HepG2 (cell line): ENCODE results near the gene PLEKHM2. TPM values are rescaled to one million over a fixed set of nuclear protein-coding genes. Genes with fewer than 3 reads are reported as not detected.

Source experiments
- ATAC-seq: fragments of 200-7000 bp; cut with Tn5 transposase; 3 replicates; pipeline ENCODE4 v1.9.1; 2020; ENCODE audit warnings: mild to moderate bottlenecking, moderate library complexity
- BruUV-seq: library from RNA; stranded (reverse); fragments of 400-500 nt; replicated peaks from 2 replicates; lab custom pipeline; 2021; lab: Mats Ljungman, UMichigan
- CTCF ChIA-PET: fragments of 300-600 bp; formaldehyde crosslinking; extraction: SDS; loops from one replicate; lab custom pipeline; 2021; ENCODE audit warnings: low total read pairs, inconsistent platforms, low intra/inter-chr PET ratio; lab: Yijun Ruan, JAX
- POLR2A ChIA-PET: fragments of 350-600 bp; sonication (Branson Sonifier 250); formaldehyde crosslinking; loops from one replicate; lab custom pipeline; 2020; ENCODE audit warnings: antibody characterized with exemption, inconsistent platforms; lab: Yijun Ruan, JAX
- DNase-seq: peaks from one replicate; pipeline ENCODE4 v3.0.0-alpha.2; 2015; ENCODE audit warnings: low spot score
- FAIRE-seq: peaks from 3 replicates; lab custom pipeline; 2011; peaks lifted over from hg19 to GRCh38; lab: Jason Lieb, UNC
- H2AFZ ChIP-seq: one replicate; pipeline ENCODE4 v1.6.1; 2011; ENCODE audit warnings: low read length, inconsistent platforms
- H3K27ac ChIP-seq: fragments of 300-600 bp; 3 replicates; pipeline ENCODE4 v1.8.0; 2011; ENCODE audit warnings: mixed run types, mild to moderate bottlenecking, mixed read lengths, low read length, inconsistent platforms; ENCODE audit not compliant: insufficient read depth; ENCODE audit errors: extremely low read length
- H3K27me3 ChIP-seq, 2 experiments: fragments of 200-600 bp in 1 of 2; 2 replicates in 1 of 2; 3 replicates in 1 of 2; pipeline versions ENCODE4 v1.6.0 to v1.8.0; 2011; ENCODE audit warnings: low read length in 2 of 2, mild to moderate bottlenecking in 2 of 2, moderate library complexity in 2 of 2, inconsistent platforms in 1 of 2; ENCODE audit not compliant: insufficient read depth in 2 of 2, control insufficient read depth in 1 of 2
- H3K36me3 ChIP-seq, 2 experiments: fragments of 200-600 bp in 1 of 2; replicated peaks in 1 of 2; 2 replicates in 1 of 2; 3 replicates in 1 of 2; pipeline versions ENCODE4 v1.5.1 to v1.8.0; 2011; ENCODE audit warnings: low read length in 2 of 2, inconsistent platforms in 1 of 2; ENCODE audit not compliant: insufficient read depth in 2 of 2, control insufficient read depth in 1 of 2
- H3K4me1 ChIP-seq: 2 replicates; pipeline ENCODE4 v1.5.1; 2012; ENCODE audit warnings: low read length, inconsistent platforms; ENCODE audit not compliant: insufficient read depth
- H3K4me2 ChIP-seq: 2 replicates; pipeline ENCODE4 v1.6.0; 2011; ENCODE audit warnings: low read depth, low read length, inconsistent platforms
- H3K4me3 ChIP-seq, 3 experiments: fragments of 200-600 bp in 1 of 3; sonication (generic), shearing (Covaris generic) in 1 of 3; replicated peaks in 1 of 3; 2 replicates each; pipeline ENCODE4 v1.5.1; 2011 to 2016; ENCODE audit warnings: low read length in 3 of 3, inconsistent platforms in 2 of 3, low read depth in 2 of 3, mild to moderate bottlenecking in 2 of 3, control low read depth in 1 of 3, mixed read lengths in 1 of 3; ENCODE audit not compliant: insufficient read depth in 1 of 3
- H3K79me2 ChIP-seq: one replicate; pipeline ENCODE4 v1.6.1; 2011; ENCODE audit warnings: low read length, inconsistent platforms; ENCODE audit not compliant: insufficient read depth
- H3K9ac ChIP-seq: 2 replicates; pipeline ENCODE4 v1.6.0; 2011; ENCODE audit warnings: mild to moderate bottlenecking, low read depth, low read length, inconsistent platforms; ENCODE audit not compliant: insufficient read depth
- H3K9me3 ChIP-seq: 2 replicates; pipeline ENCODE4 v1.5.1; 2012; ENCODE audit warnings: mild to moderate bottlenecking, low read length
- H4K20me1 ChIP-seq: 2 replicates; pipeline ENCODE4 v1.6.0; 2011; ENCODE audit warnings: inconsistent platforms, mild to moderate bottlenecking, low read length, moderate library complexity; ENCODE audit not compliant: insufficient read depth
- FOXA3 ChIP-seq: IDR thresholded peaks from 2 replicates; pipeline ENCODE4 v1.6.1; 2016; ENCODE audit warnings: missing genetic modification reagents, missing compliant biosample characterization
- GMEB2 ChIP-seq: IDR thresholded peaks from 2 replicates; pipeline ENCODE4 v1.6.1; 2016; ENCODE audit warnings: missing biosample characterization, missing genetic modification reagents, low read depth
- HIVEP1 ChIP-seq: sonication (generic); formaldehyde crosslinking; IDR thresholded peaks from 2 replicates; pipeline ENCODE4 v1.4.0; 2020; ENCODE audit warnings: mild to moderate bottlenecking, missing genetic modification reagents
- HNF4A ChIP-seq: sonication (generic); formaldehyde crosslinking; IDR thresholded peaks from 2 replicates; pipeline ENCODE4 v1.4.0; 2020; ENCODE audit warnings: missing genetic modification reagents
- IRX3 ChIP-seq: sonication (generic); formaldehyde crosslinking; IDR thresholded peaks from 2 replicates; pipeline ENCODE4 v1.8.1; 2023; ENCODE audit warnings: mild to moderate bottlenecking, low read depth, missing genetic modification reagents, borderline replicate concordance
- KDM3A ChIP-seq: IDR thresholded peaks from 2 replicates; pipeline ENCODE4 v1.6.1; 2018; ENCODE audit warnings: low read depth, missing compliant biosample characterization
- KDM4B ChIP-seq: sonication (generic); formaldehyde crosslinking; IDR thresholded peaks from 2 replicates; pipeline ENCODE4 v1.4.0; 2020; ENCODE audit warnings: missing genetic modification reagents
- MEIS2 ChIP-seq: sonication (generic); formaldehyde crosslinking; IDR thresholded peaks from 2 replicates; pipeline ENCODE4 v1.9.0; 2021; ENCODE audit warnings: mild to moderate bottlenecking, missing genetic modification reagents
- REL ChIP-seq: sonication (generic); formaldehyde crosslinking; conservative IDR thresholded peaks from 2 replicates; pipeline ENCODE4 v1.8.0; 2022; ENCODE audit warnings: mild to moderate bottlenecking, missing genetic modification reagents, moderate library complexity
- SNAPC4 ChIP-seq: sonication (generic); formaldehyde crosslinking; IDR thresholded peaks from 2 replicates; pipeline ENCODE4 v1.4.0; 2020; ENCODE audit warnings: mild to moderate bottlenecking, missing genetic modification reagents
- SP5 ChIP-seq: IDR thresholded peaks from 2 replicates; pipeline ENCODE4 v1.6.1; 2016; ENCODE audit warnings: low read depth, borderline replicate concordance
- ZFX ChIP-seq: sonication (generic); formaldehyde crosslinking; IDR thresholded peaks from 2 replicates; pipeline ENCODE4 v1.4.0; 2020; ENCODE audit warnings: mild to moderate bottlenecking, low read depth, missing genetic modification reagents, moderate library complexity
- ZNF329 ChIP-seq: sonication (generic); formaldehyde crosslinking; IDR thresholded peaks from 2 replicates; pipeline ENCODE4 v1.9.0; 2021; ENCODE audit warnings: low read depth, mild to moderate bottlenecking, missing genetic modification reagents
- ZNF740 ChIP-seq: sonication (generic); formaldehyde crosslinking; IDR thresholded peaks from 2 replicates; pipeline ENCODE4 v1.4.0; 2020; ENCODE audit warnings: missing genetic modification reagents
- WGBS: methylation state at CpG from one replicate; pipeline ENCODE4 v1.1.6; 2017; ENCODE audit warnings: low lambda C conversion rate; 5-methylcytosine and 5-hydroxymethylcytosine counted together
- in situ Hi-C: cut with HindIII; loops from 2 replicates; pipeline ENCODE4 v1.10.0; 2017; ENCODE audit warnings: low pct_unique_long_range_greater_than_20kb; ENCODE audit not compliant: extremely low pct_ligation_motif_present
- intact Hi-C: fragments of 100-400 bp; cut with micrococcal nuclease; formaldehyde crosslinking; loops from one replicate; pipeline ENCODE4 v1.10.0; 2022; ENCODE audit not compliant: unreplicated experiment
- polyA plus RNA-seq, 8 experiments: library from polyadenylated mRNA; depleted of rRNA in 3 of 8; stranded (reverse) in 7 of 8; unstranded in 1 of 8; fragments of >200 nt; fragmentation: Illumina TruSeq in 4 of 8; extraction: Trizol in 4 of 8; gene quantifications; 2 replicates each; pipeline versions ENCODE4 v1.2.1 to v1.2.3, GENCODE V29; 2011 to 2016; ENCODE audit warnings: low read depth in 4 of 8, missing spikeins in 1 of 8, mixed read lengths in 1 of 8; ENCODE audit not compliant: insufficient read depth in 1 of 8
- total RNA-seq, 5 experiments: library from RNA; depleted of rRNA; stranded (reverse); fragments of >200 nt; fragmentation: Illumina TruSeq; extraction: Trizol; gene quantifications; 2 replicates each; pipeline ENCODE4 v1.2.3, GENCODE V29; 2016; ENCODE audit warnings: low read depth in 1 of 5

PLEKHM2 gene
- total and polyA plus RNA-seq, 2 of the 13 experiments (the other 11 are each of a cell fraction or from before 2014, with no cell fraction given), result 16.5 to 27.3 TPM

GRCh38 chr1:15735304-15736037, 51.4 kb downstream of the PLEKHM2 start (continued):
- TF ChIP-seq IRX3 (CRISPR knock-in tag), result no peak
- TF ChIP-seq KDM4B (CRISPR knock-in tag), result no peak
- TF ChIP-seq ZNF740 (CRISPR knock-in tag), result no peak
- TF ChIP-seq KDM3A (CRISPR knock-in tag), result no peak
- TF ChIP-seq REL (CRISPR knock-in tag), result no peak

- no peaks in the 10 kb centered on the region for H3K79me2 ChIP-seq
- DNase-seq (peak; percentile 42), ATAC-seq (peak; percentile 51), FAIRE-seq (no peak)
- peak within 1 kb of the TSS; percentile 28; the same call in 1 of the 2 replicates for H3K9ac ChIP-seq
- 60% methylated on average over 2 of the region's 35 CpGs for WGBS
- H4K20me1 ChIP-seq, result no peaks in the 10 kb centered on the region
- no TSS peak for BruUV-seq
- no peaks in the 10 kb centered on the region for H3K27me3 ChIP-seq
- in situ Hi-C loops (no loop called here), intact Hi-C loops (loop anchor here (5.0 kb wide), 1 partner anchor 139 kb away; no protein-coding TSS in a partner anchor)
- ChIA-PET CTCF (no interaction called here), POLR2A (interaction anchor here (0.6 to 1.8 kb wide), 4 partner anchors 11 to 209 kb away, joined by 3 to 6 read pairs (median 4); partner anchors contain the start of gene DNAJC16)
- H3K4me1 ChIP-seq, result peaks cover 59% of the 10 kb centered on the region
- peak within 1 kb of the TSS in 2 of 3 experiments; percentile 25 to 53; a peak in 4 of 6 replicates for H3K4me3 ChIP-seq
- no peak within 1 kb of the TSS for H3K27ac ChIP-seq
- no peaks in the 10 kb centered on the region for H3K9me3 ChIP-seq
- peak within 1 kb of the TSS; percentile 73 for H3K4me2 ChIP-seq
- no peak within 1 kb of the TSS for H2AFZ ChIP-seq
- peaks cover 2 to 6% of the 10 kb centered on the region in 2 experiments; a peak in 4 of 5 replicates for H3K36me3 ChIP-seq
- TF ChIP-seq ZFX (CRISPR knock-in tag), result peak; percentile 53; the same call in 1 of the 2 replicates
- 0 out of 2 replicates have a peak, but pooled peaks have one; percentile 26 for TF ChIP-seq MEIS2 (CRISPR knock-in tag)
- no peak for TF ChIP-seq HIVEP1 (CRISPR knock-in tag)
- TF ChIP-seq ZNF329, result no peak
- TF ChIP-seq FOXA3, result no peak
- TF ChIP-seq HNF4A, result peak; percentile 53
- no peak for TF ChIP-seq GMEB2 (CRISPR knock-in tag)
- no peak for TF ChIP-seq SNAPC4 (CRISPR knock-in tag)
- 0 out of 2 replicates have a peak, but pooled peaks have one; percentile 35 for TF ChIP-seq SP5
These were observed 52.1 kb downstream of the PLEKHM2 start, which contains the start of gene SLC25A34 for GRCh38 chr1:15736038-15736891. Gene SLC25A34, plus strand, starts transcription at chr1:15736258. Its CDS starts 228 bp downstream, at chr1:15736486.
